GM18873 (cell line): ENCODE measurements around the gene EFCAB14.
"Not testable (repeated sequence)": the region's sequence is repeated elsewhere in the genome, so short reads cannot be mapped to it uniquely, and the experiment has no call there.

ENCODE experiments used
- ATAC-seq: cut with Tn5 transposase; IDR thresholded peaks from one replicate; pipeline ENCODE4 v1.9.1; 2021; ENCODE audit warnings: mild to moderate bottlenecking, moderate library complexity, moderate number of reproducible peaks; ENCODE audit not compliant: unreplicated experiment, low FRiP score

The EFCAB14 gene

GRCh38 chr1:46724991-46725735 lies 6.2 kb upstream of the EFCAB14 start:
- ATAC-seq = no peak

DNA sequence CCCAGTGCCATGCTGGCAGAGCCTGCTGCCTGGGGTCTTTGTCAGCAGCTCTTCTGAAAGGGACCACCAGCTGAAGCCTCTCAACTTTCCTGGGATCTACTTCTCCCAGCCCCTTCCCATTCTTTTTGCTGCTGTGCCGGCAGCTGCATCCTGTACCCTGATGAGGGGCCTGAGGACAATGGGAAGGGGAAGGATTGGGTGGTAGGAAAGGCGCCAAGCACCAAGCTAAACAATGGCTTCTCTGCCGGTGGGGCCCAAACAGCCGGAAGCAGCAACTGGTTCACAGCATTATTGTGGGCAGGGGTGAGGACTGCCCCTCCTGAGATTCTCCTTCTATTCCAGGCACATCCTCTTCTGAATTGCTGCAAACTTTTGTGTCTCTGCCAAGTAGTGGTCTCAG lies 5.0 kb upstream of the EFCAB14 start:
- no peak for ATAC-seq

DNA sequence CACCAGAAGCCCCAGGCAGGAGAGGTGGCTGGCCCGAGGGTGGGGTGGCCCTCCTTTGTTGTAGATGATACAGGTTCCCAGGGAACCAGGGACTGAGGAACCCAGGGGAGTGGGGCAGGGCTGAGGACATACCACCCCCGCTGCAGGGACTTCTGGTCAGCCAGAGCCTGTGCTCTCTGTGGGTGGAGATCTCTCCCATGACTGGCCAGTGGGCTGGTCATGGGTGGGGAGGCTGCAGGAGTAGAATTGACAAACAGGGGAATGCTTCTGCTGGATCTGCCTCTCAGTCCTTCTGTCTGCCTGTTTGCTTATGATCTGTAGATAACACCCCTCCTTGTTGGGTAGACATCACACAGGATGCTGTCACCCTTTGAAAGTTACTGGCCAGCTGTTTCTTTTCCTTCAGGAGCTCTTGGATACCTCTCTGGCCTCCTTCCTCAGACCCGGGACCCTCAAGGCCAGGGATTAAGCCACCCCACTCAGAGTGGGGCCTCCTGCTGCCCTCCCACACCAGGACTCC lies 2.8 kb upstream of the EFCAB14 start:
- no peak for ATAC-seq

GRCh38 chr1:46721204-46721603 lies 2.3 kb upstream of the EFCAB14 start:
- no peak for ATAC-seq

- ATAC-seq = not testable (repeated sequence)
Observed at GRCh38 chr1:46720319-46720718, 1.4 kb upstream of the EFCAB14 start.

GRCh38 chr1:46719689-46720088 lies 775 bp upstream of the EFCAB14 start:
- no peak for ATAC-seq

- ATAC-seq = peak; percentile 2
Observed at GRCh38 chr1:46718340-46718726, 581 bp downstream of the EFCAB14 start.

DNA sequence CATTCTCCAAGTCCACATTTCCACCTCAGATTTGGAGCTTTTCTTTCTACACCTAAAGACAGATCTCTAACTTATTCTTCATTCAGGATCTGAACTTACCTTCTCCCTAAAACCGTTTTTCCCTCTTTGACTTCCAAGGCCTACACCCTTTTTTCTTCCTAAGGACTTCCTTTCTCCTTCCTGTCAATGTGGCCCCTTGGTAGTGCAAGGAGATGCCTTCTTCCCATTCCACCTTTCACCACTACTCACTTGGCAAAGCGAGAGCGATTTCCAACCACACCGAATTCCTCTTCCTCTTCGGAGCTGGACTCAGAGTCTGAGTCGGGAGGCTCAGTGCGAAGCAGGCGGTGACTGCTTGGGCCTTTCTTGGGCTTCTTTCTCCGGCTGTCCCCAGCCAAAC lies 1.3 kb downstream of the EFCAB14 start:
- ATAC-seq = no peak

DNA sequence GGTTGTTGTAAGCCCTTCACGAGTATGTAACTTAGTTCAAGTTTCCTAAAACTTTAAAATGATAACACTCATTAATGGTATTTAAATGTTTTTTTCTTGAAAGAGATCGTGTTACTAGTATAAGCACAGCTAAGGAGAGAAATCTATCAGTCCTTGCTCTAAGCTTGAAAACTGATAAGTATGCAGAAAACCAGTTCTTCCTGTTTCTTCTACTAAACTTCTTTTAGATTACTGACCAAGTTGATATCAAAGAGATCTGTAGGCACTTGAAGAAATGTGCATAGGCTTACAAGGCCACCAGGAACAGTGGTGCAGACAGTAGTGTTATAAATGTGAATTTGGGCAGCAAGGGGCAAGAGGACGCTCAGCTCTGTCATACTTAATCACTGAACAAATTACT lies 3.9 kb downstream of the EFCAB14 start:
- no peak for ATAC-seq

DNA sequence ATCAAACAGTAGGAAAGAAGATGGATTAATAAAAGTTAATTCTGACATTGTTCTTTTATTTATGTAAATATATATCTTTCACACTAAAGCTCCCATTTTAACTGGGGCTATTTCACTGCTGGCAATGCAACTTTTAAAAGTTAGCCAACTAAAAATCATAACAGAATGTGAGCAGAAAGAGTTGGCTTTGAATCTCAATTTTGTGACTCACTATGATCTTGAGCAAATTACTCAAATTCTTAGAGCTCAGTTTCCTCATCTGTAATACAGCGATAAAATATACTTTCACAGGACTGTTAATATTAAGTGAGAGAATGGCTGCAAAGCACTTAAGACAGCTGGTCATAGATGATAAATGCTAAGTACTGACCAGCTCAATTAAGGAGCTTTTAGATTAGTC lies 10.8 kb downstream of the EFCAB14 start:
- no peak for ATAC-seq

DNA sequence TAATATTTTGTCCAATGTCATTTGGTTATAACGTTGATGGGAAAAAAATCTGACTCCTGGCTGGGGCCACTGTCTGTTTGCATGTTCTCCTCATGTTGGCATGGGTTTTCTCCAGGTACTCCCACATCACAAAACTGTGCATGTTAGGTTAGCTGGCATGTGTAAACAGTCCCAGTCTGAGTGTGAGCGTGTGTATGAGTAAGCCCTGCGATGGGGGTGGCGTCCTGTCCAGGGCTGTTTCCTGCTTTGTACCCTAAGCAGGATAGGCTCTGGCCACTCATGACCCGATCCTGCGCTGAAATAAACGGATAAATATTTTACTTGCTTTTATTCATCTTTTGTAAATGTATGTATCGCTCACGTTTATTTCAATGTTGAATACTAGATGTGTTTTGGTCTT lies 13.5 kb downstream of the EFCAB14 start:
- no peak for ATAC-seq

DNA sequence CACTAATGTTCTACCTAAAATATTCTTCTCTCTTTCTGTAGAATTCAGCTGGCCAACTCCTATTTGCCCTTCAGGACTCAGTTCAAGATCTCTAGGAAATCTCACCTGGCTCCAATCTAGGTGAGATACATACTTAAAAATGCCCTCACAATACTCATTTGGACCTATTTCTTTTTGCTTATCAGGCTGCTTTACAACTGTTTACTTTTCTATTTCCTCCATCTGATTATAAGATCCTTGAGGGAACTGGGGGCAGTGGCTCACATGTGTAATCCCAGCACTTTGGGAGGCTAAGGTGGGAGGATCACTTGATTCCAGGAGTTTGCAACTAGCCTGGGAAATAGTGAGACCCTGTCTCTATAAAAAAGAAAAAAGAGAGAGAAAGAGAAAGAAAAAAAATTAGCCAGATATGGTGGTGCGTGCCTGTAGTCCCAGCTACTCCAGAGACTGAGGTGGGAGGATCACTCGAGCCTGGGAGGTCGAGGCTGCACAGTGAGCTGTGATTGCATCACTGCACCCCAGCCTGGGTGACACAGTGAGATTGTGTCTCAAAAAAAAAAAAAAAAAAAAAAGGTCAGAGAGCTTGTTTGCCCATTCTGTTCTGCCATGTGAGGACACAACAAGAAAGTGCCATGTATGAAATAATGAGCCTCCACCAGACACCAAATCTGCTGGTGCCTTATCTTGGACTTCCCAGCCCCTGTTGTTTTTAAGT lies 14.8 kb downstream of the EFCAB14 start:
- ATAC-seq = no peak

DNA sequence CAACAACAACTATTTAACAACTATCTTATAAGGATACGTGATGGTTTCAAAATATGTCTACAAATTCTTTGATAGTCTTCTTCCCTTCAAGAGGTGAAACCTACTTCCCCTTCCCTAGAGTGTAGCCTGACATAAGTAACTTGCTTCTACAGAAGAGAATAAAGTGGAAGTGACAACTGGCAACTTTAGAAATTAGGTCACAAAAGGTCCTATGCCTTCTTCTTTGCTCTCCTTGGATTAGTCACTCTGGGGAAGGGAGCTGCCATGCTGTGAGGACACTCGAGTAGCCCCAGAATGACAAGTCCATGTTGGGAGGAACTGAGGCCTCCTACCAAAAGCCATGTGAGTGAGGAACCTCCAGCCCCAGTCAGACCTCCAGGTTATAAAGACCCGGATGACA lies 19.2 kb downstream of the EFCAB14 start:
- no peak for ATAC-seq

DNA sequence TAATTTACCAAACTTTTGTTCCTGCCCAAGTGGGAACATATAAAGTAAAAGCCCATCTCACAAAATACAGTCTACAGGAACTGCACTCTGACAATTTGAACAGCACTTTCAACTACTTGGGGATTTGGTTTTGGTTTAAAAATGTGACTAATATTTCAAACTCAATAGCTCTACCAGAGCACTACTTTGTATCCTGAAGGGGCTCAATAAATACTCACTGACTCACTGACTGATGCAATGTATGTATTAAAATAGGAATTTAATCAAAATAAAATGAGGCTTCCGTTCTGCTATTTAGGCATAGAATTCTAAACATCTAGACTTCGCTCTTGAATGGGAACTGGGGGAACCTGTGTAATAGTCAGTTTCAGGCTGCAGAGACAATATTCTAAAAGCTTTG lies 21.9 kb downstream of the EFCAB14 start:
- no peak for ATAC-seq

DNA sequence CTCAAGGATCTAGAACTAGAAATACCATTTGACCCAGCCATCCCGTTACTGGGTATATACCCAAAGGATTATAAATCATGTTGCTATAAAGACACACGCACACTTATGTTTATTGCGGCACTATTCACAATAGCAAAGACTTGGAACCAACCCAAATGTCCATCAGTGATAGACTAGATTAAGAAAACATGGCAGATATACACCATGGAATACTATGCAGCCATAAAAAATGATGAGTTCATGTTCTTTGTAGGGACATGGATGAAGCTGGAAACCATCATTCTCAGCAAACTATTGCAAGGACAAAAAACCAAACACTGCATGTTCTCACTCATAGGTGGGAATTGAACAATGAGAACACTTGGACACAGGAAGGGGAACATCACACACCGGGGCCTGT lies 24.2 kb downstream of the EFCAB14 start:
- not testable (repeated sequence) for ATAC-seq

GRCh38 chr1:46692811-46693770 lies 25.8 kb downstream of the EFCAB14 start:
- ATAC-seq = no peak

- ATAC-seq = no peak
Observed at GRCh38 chr1:46691997-46692790, 26.7 kb downstream of the EFCAB14 start.

- ATAC-seq = no peak
Observed at GRCh38 chr1:46690931-46691421, 27.9 kb downstream of the EFCAB14 start.

DNA sequence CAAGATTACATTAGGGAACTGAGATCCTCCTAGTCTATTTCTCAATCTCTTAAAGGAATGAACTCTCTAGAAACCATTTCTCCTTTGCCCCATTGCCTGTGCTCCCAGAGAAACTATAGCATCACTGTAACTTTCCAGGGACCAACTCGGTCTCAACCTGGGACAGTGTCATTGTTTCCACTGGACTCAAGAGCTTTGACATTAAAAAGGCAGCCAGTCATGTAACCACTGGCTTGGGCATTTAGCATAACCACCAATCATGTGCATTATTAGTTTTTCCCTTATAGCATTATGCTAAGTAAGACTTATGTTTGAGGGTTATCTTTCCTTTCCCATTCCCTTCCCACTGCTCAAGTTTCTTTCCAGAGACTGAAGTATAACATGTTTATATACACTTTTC lies 29.0 kb downstream of the EFCAB14 start:
- no peak for ATAC-seq

- ATAC-seq = no peak
Observed at GRCh38 chr1:46689356-46689755, 29.6 kb downstream of the EFCAB14 start.
